H9 (cell line): Measurements from ENCODE around the gene C16orf95. TPM values are rescaled to one million over a fixed set of nuclear protein-coding genes. Genes with fewer than 3 reads are reported as not detected.

Experiments
- DNase-seq: peaks from one replicate; pipeline ENCODE4 v3.0.0-alpha.2; 2017
- H2AFZ ChIP-seq: one replicate; pipeline ENCODE4 v1.6.1; 2013; ENCODE audit warnings: mild to moderate bottlenecking, low read length, control low read depth, moderate library complexity
- H2AK5ac ChIP-seq: 2 replicates; pipeline ENCODE4 v1.6.1; 2013; ENCODE audit warnings: low read length, control low read depth, mixed read lengths; ENCODE audit not compliant: insufficient read length
- H2BK120ac ChIP-seq: one replicate; pipeline ENCODE4 v1.6.1; 2013; ENCODE audit warnings: low read depth, mild to moderate bottlenecking, low read length, control low read depth, inconsistent platforms; ENCODE audit not compliant: poor library complexity, severe bottlenecking
- H2BK12ac ChIP-seq: 2 replicates; pipeline ENCODE4 v1.6.1; 2013; ENCODE audit warnings: low read length, control low read depth, mixed read lengths, low read depth; ENCODE audit not compliant: insufficient read length
- H2BK15ac ChIP-seq: 2 replicates; pipeline ENCODE4 v1.6.1; 2013; ENCODE audit warnings: low read depth, low read length, control low read depth
- H2BK20ac ChIP-seq: one replicate; pipeline ENCODE4 v1.6.1; 2013; ENCODE audit warnings: low read depth, mild to moderate bottlenecking, low read length, control low read depth, inconsistent platforms; ENCODE audit not compliant: poor library complexity, severe bottlenecking
- H2BK5ac ChIP-seq: 2 replicates; pipeline ENCODE4 v1.6.1; 2013; ENCODE audit warnings: low read length, control low read depth, mixed read lengths; ENCODE audit not compliant: insufficient read length
- H3K14ac ChIP-seq: 2 replicates; pipeline ENCODE4 v1.6.1; 2013; ENCODE audit warnings: low read length, control low read depth; ENCODE audit not compliant: insufficient read depth
- H3K18ac ChIP-seq: 2 replicates; pipeline ENCODE4 v1.6.1; 2013; ENCODE audit warnings: low read depth, mild to moderate bottlenecking, mixed read lengths, low read length, control low read depth; ENCODE audit not compliant: insufficient read length
- H3K23ac ChIP-seq: 2 replicates; pipeline ENCODE4 v1.6.1; 2013; ENCODE audit warnings: low read length, control low read depth, mixed read lengths, low read depth; ENCODE audit not compliant: insufficient read length
- H3K23me2 ChIP-seq: 2 replicates; pipeline ENCODE4 v1.6.1; 2013; ENCODE audit warnings: low read depth, mild to moderate bottlenecking, mixed read lengths, low read length, control low read depth; ENCODE audit not compliant: insufficient read length, poor library complexity, severe bottlenecking
- H3K27ac ChIP-seq: 2 replicates; pipeline ENCODE4 v1.5.1; 2013; ENCODE audit warnings: low read length, control low read depth, mixed read lengths, low read depth; ENCODE audit not compliant: insufficient read length
- H3K27me3 ChIP-seq: 2 replicates; pipeline ENCODE4 v1.6.1; 2013; ENCODE audit warnings: low read length, control low read depth, inconsistent platforms; ENCODE audit not compliant: insufficient read depth
- H3K4ac ChIP-seq: 2 replicates; pipeline ENCODE4 v1.6.1; 2013; ENCODE audit warnings: low read depth, mild to moderate bottlenecking, control low read depth, inconsistent platforms, low read length, moderate library complexity
- H3K4me1 ChIP-seq: 2 replicates; pipeline ENCODE4 v1.6.1; 2013; ENCODE audit warnings: low read length, control low read depth, inconsistent platforms; ENCODE audit not compliant: insufficient read depth
- H3K4me2 ChIP-seq: 2 replicates; pipeline ENCODE4 v1.6.1; 2013; ENCODE audit warnings: low read length, control low read depth, mixed read lengths; ENCODE audit not compliant: insufficient read length, insufficient read depth
- H3K56ac ChIP-seq: 2 replicates; pipeline ENCODE4 v1.6.1; 2013; ENCODE audit warnings: low read depth, mild to moderate bottlenecking, mixed read lengths, low read length, control low read depth; ENCODE audit not compliant: insufficient read length
- H3K79me1 ChIP-seq: 2 replicates; pipeline ENCODE4 v1.6.1; 2013; ENCODE audit warnings: low read depth, mild to moderate bottlenecking, moderate library complexity, low read length, control low read depth, inconsistent platforms; ENCODE audit not compliant: insufficient read depth, poor library complexity, severe bottlenecking
- H3K79me2 ChIP-seq: 2 replicates; pipeline ENCODE4 v1.6.1; 2013; ENCODE audit warnings: low read length, control low read depth, inconsistent platforms; ENCODE audit not compliant: insufficient read depth
- H3K9ac ChIP-seq: 2 replicates; pipeline ENCODE4 v1.6.1; 2013; ENCODE audit warnings: low read length, control low read depth, mixed read lengths; ENCODE audit not compliant: insufficient read length; ENCODE audit errors: extremely low read depth
- H3K9me3 ChIP-seq: one replicate; pipeline ENCODE4 v1.6.1; 2013; ENCODE audit warnings: low read depth, low read length, inconsistent platforms; ENCODE audit not compliant: control insufficient read depth
- H3T11ph ChIP-seq: one replicate; pipeline ENCODE4 v1.6.1; 2013; ENCODE audit warnings: mild to moderate bottlenecking, low read length, control low read depth, inconsistent platforms
- H4K20me1 ChIP-seq: one replicate; pipeline ENCODE4 v1.6.1; 2013; ENCODE audit not compliant: control insufficient read depth, insufficient read length, insufficient read depth
- H4K5ac ChIP-seq: 2 replicates; pipeline ENCODE4 v1.6.1; 2013; ENCODE audit warnings: low read depth, mild to moderate bottlenecking, mixed read lengths, low read length, control low read depth; ENCODE audit not compliant: insufficient read length
- H4K8ac ChIP-seq: replicated peaks from 2 replicates; pipeline ENCODE4 v1.6.1; 2013; ENCODE audit warnings: low read length, control low read depth, mixed read lengths, low read depth; ENCODE audit not compliant: insufficient read length
- H4K91ac ChIP-seq: 2 replicates; pipeline ENCODE4 v1.6.1; 2013; ENCODE audit warnings: low read depth, mild to moderate bottlenecking, moderate library complexity, mixed read lengths, low read length, control low read depth; ENCODE audit not compliant: insufficient read length
- H3K27ac Mint-ChIP-seq, 3 experiments: 2 replicates in 2 of 3; 3 replicates in 1 of 3; pipeline ENCODE4 v1.8.0; 2020 to 2021; ENCODE audit warnings: mixed read lengths in 3 of 3, mild to moderate bottlenecking in 1 of 3, moderate library complexity in 1 of 3
- H3K27me3 Mint-ChIP-seq: 2 replicates; pipeline ENCODE4 v1.8.0; 2021; ENCODE audit warnings: low read depth, mild to moderate bottlenecking, moderate library complexity, mixed read lengths
- H3K36me3 Mint-ChIP-seq, 3 experiments: 2 replicates in 2 of 3; 3 replicates in 1 of 3; pipeline ENCODE4 v1.8.0; 2020 to 2021; ENCODE audit warnings: low read depth in 3 of 3, mixed read lengths in 3 of 3; ENCODE audit not compliant: insufficient read depth in 1 of 3
- H3K4me1 Mint-ChIP-seq, 2 experiments: 2 replicates each; pipeline ENCODE4 v1.8.0; 2020; ENCODE audit warnings: mixed read lengths in 2 of 2
- H3K4me3 Mint-ChIP-seq, 2 experiments: 2 replicates in 1 of 2; 3 replicates in 1 of 2; pipeline ENCODE4 v1.8.0; 2020 to 2021; ENCODE audit warnings: mild to moderate bottlenecking in 2 of 2, mixed read lengths in 2 of 2, moderate library complexity in 1 of 2
- H3K9me3 Mint-ChIP-seq, 2 experiments: 2 replicates in 1 of 2; 3 replicates in 1 of 2; pipeline ENCODE4 v1.8.0; 2020; ENCODE audit warnings: mild to moderate bottlenecking in 2 of 2, mixed read lengths in 2 of 2, moderate library complexity in 1 of 2
- WGBS: extraction: QIAGEN DNeasy Blood & Tissue Kit; methylation state at CpG from one replicate; pipeline ENCODE4 v1.1.7; 2013; ENCODE audit warnings: missing lambda C conversion rate, low lambda C conversion rate, mixed read lengths; ENCODE audit not compliant: insufficient read length; ENCODE audit errors: extremely low coverage; 5-methylcytosine and 5-hydroxymethylcytosine counted together
- total RNA-seq: library from RNA; stranded (reverse); gene quantifications from 2 replicates; pipeline ENCODE4 v1.2.1, GENCODE V29; 2021
- TF ChIP-seq, protein P1 (sequence below): fragments of 200-600 bp; sonication (generic); conservative IDR thresholded peaks from 3 replicates; pipeline ENCODE4 v1.8.0; 2021; ENCODE audit warnings: antibody characterized with exemption, mild to moderate bottlenecking

C16orf95 gene
- total RNA-seq, 1 experiment from 2014 or later: 5.6 TPM

DNA sequence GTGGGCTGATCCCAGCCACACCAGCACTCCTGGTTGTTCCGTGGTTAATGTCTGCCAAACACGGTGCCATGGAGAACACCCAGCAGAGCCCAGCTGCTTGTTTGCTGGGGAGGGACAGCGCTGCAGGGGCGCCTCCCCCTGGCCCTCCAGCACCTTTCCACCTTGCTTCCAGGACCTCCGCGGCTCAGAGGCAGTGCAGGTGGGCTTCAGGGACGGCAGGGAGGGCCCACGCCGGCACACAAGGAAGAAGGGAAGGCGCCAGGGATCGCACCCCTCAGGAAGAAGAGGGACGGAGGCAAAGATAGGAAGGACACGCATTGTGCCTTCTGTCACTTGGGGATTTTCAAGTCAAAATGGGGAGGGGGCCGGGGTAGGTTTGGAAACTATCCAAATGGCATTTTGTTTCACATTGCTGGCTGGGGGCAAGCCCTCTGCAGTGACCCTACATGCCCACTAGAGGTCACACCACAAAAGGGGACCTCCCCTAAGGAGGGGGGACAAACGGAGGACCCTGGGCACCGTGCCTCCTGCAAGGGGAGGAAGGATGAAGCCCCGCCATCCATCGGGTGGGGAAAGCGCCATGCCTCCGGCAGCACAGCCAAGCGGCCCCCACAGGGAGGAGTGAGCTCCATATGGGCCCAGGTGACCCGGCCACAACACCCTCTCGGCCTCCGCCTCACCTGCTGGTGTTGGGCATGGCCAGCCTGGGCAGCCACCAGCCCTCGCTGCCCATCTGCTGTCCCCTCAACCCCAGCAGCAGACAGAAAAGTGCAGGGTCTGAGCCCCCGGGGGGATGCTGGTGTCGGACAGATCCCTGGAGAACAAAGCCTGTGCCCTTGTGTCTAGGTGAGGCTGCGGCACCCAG lies 7.5 kb upstream of the C16orf95 start:
- H3K56ac ChIP-seq: no peak overlapping the region
- no peaks in the 10 kb centered on the region for H4K20me1 ChIP-seq
- H2BK20ac ChIP-seq: no peak overlapping the region
- no peak overlapping the region for H2BK12ac ChIP-seq
- H3K4ac ChIP-seq: no peak overlapping the region
- no peak overlapping the region for H3K18ac ChIP-seq
- no peak overlapping the region for H4K8ac ChIP-seq
- H2BK120ac ChIP-seq: no peak overlapping the region
- H3K4me2 ChIP-seq: no peak overlapping the region
- no peak overlapping the region for H2AK5ac ChIP-seq
- Mint-ChIP-seq H3K4me1 (peaks cover 0 to 3% of the 10 kb centered on the region in 2 experiments; a peak in 2 of 4 replicates), H3K4me3 (no peak overlapping the region), H3K9me3 (no peaks in the 10 kb centered on the region), H3K27ac (peak overlapping the region in 1 of 3 experiments; percentile 78; a peak in 3 of 7 replicates), H3K36me3 (peaks cover 0 to 5% (median under 1%) of the 10 kb centered on the region in 3 experiments; a peak in 5 of 7 replicates), H3K27me3 (no peaks in the 10 kb centered on the region)
- no peaks in the 10 kb centered on the region for H3K4me1 ChIP-seq
- TF ChIP-seq, protein P1, sequence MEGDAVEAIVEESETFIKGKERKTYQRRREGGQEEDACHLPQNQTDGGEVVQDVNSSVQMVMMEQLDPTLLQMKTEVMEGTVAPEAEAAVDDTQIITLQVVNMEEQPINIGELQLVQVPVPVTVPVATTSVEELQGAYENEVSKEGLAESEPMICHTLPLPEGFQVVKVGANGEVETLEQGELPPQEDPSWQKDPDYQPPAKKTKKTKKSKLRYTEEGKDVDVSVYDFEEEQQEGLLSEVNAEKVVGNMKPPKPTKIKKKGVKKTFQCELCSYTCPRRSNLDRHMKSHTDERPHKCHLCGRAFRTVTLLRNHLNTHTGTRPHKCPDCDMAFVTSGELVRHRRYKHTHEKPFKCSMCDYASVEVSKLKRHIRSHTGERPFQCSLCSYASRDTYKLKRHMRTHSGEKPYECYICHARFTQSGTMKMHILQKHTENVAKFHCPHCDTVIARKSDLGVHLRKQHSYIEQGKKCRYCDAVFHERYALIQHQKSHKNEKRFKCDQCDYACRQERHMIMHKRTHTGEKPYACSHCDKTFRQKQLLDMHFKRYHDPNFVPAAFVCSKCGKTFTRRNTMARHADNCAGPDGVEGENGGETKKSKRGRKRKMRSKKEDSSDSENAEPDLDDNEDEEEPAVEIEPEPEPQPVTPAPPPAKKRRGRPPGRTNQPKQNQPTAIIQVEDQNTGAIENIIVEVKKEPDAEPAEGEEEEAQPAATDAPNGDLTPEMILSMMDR: peak; percentile 93
- no peaks in the 10 kb centered on the region for H3K9me3 ChIP-seq
- H2AFZ ChIP-seq: no peak overlapping the region
- H2BK5ac ChIP-seq: no peak overlapping the region
- no peaks in the 10 kb centered on the region for H3K27me3 ChIP-seq
- no peak overlapping the region for H3T11ph ChIP-seq
- H3K79me2 ChIP-seq: no peaks in the 10 kb centered on the region
- no peak overlapping the region for H2BK15ac ChIP-seq
- no peaks in the 10 kb centered on the region for H3K23me2 ChIP-seq
- DNase-seq: peak; percentile 69
- no peaks in the 10 kb centered on the region for H3K79me1 ChIP-seq
- no peak overlapping the region for H3K23ac ChIP-seq
- H3K27ac ChIP-seq: no peak overlapping the region
- no CpG with 5 or more reads among the region's 28 CpGs for WGBS
- no peak overlapping the region for H4K91ac ChIP-seq
- H3K14ac ChIP-seq: no peak overlapping the region; the same call in 1 of the 2 replicates
- H3K9ac ChIP-seq: no peak overlapping the region
- H4K5ac ChIP-seq: no peak overlapping the region
